A673 (cell line): ENCODE measurements around the gene FCN2. TPM values are rescaled to one million over a fixed set of nuclear protein-coding genes. Genes with fewer than 3 reads are reported as not detected.

Experiments used
- BruUV-seq: library from RNA; stranded (reverse); fragments of 400-500 nt; replicated peaks from 2 replicates; lab custom pipeline; 2021; lab: Mats Ljungman, UMichigan
- CTCF ChIA-PET: fragments of 300-600 bp; sonication (Branson Sonifier 250); formaldehyde crosslinking; loops from one replicate; lab custom pipeline; 2022; ENCODE audit warnings: antibody characterized with exemption; lab: Charles Lee
- POLR2A ChIA-PET: fragments of 300-600 bp; sonication (Branson Sonifier 250); formaldehyde crosslinking; loops from one replicate; lab custom pipeline; 2022; ENCODE audit warnings: antibody characterized with exemption; ENCODE audit not compliant: low non-redundant PET; lab: Charles Lee
- DNase-seq: peaks from one replicate; pipeline ENCODE4 v3.0.0-alpha.2; 2015; ENCODE audit warnings: low spot score
- H3K27ac ChIP-seq: fragments of 200-600 bp; sonication (generic); 2 replicates; pipeline ENCODE4 v1.5.1; 2016; ENCODE audit warnings: mixed run types, low read depth, mild to moderate bottlenecking, mixed read lengths, antibody characterized with exemption, low read length; ENCODE audit not compliant: poor library complexity, severe bottlenecking
- H3K27me3 ChIP-seq: fragments of 200-600 bp; sonication (generic); replicated peaks from 2 replicates; pipeline ENCODE4 v1.6.1; 2017; ENCODE audit warnings: mixed run types, low read depth, mild to moderate bottlenecking, mixed read lengths, antibody characterized with exemption, low read length; ENCODE audit not compliant: insufficient read depth, poor library complexity
- H3K36me3 ChIP-seq: fragments of 200-600 bp; sonication (generic); 2 replicates; pipeline ENCODE4 v1.6.1; 2016; ENCODE audit warnings: mixed run types, mild to moderate bottlenecking, mixed read lengths, antibody characterized with exemption, low read length; ENCODE audit not compliant: insufficient read depth, poor library complexity, severe bottlenecking
- H3K4me1 ChIP-seq: fragments of 200-600 bp; sonication (generic); 2 replicates; pipeline ENCODE4 v1.6.1; 2017; ENCODE audit warnings: mixed run types, mild to moderate bottlenecking, mixed read lengths, antibody characterized with exemption, low read length; ENCODE audit not compliant: insufficient read depth, poor library complexity, severe bottlenecking
- H3K4me3 ChIP-seq: fragments of 200-600 bp; sonication (generic); 2 replicates; pipeline ENCODE4 v1.5.1; 2016; ENCODE audit warnings: low read depth, mixed run types, mild to moderate bottlenecking, mixed read lengths, low read length; ENCODE audit not compliant: poor library complexity, severe bottlenecking
- H3K9me3 ChIP-seq: fragments of 200-600 bp; sonication (generic); 2 replicates; pipeline ENCODE4 v1.6.1; 2016; ENCODE audit warnings: mixed run types, low read depth, mild to moderate bottlenecking, mixed read lengths, antibody characterized with exemption, low read length; ENCODE audit not compliant: poor library complexity, severe bottlenecking
- CTCF ChIP-seq: fragments of 300-800, 200-600 bp; sonication (generic); conservative IDR thresholded peaks from 2 replicates; pipeline ENCODE4 v1.5.1; 2017; ENCODE audit warnings: low read depth, mild to moderate bottlenecking, antibody characterized with exemption, low read length, moderate library complexity, mixed read lengths
- EZH2 ChIP-seq: fragments of 200-600 bp; sonication (generic); IDR thresholded peaks from 2 replicates; pipeline ENCODE4 v1.6.1; 2017; ENCODE audit warnings: borderline replicate concordance, low read depth, mild to moderate bottlenecking, mixed read lengths, antibody characterized with exemption, low read length; ENCODE audit not compliant: poor library complexity, severe bottlenecking
- intact Hi-C: fragments of 100-400 bp; cut with micrococcal nuclease; formaldehyde crosslinking; loops from one replicate; pipeline ENCODE4 v1.10.0; 2022; ENCODE audit not compliant: unreplicated experiment
- total RNA-seq: library from RNA; stranded (reverse); gene quantifications from 2 replicates; pipeline ENCODE4 v1.2.3, GENCODE V29; 2021

FCN2 gene
- total RNA-seq, 1 experiment from 2014 or later = not detected

GRCh38 chr9:134908524-134909309 lies 28.1 kb downstream of the FCN2 start:
- CTCF ChIA-PET = no interaction called here
- H3K4me3 ChIP-seq = no peak overlapping the region
- H3K27me3 ChIP-seq = no peaks in the 10 kb centered on the region
- no peak overlapping the region for H3K27ac ChIP-seq
- no peak for DNase-seq
- POLR2A ChIA-PET = no interaction called here
- H3K4me1 ChIP-seq = no peaks in the 10 kb centered on the region
- no peak for TF ChIP-seq CTCF
- no TSS peak for BruUV-seq
- H3K36me3 ChIP-seq = no peaks in the 10 kb centered on the region
- no peaks in the 10 kb centered on the region for H3K9me3 ChIP-seq
- intact Hi-C loops = no loop called here

- Histone ChIP-seq H3K27ac (no peak overlapping the region), H3K4me3 (no peak overlapping the region), H3K9me3 (no peaks in the 10 kb centered on the region), H3K27me3 (no peaks in the 10 kb centered on the region), H3K36me3 (no peaks in the 10 kb centered on the region), H3K4me1 (no peaks in the 10 kb centered on the region)
- intact Hi-C loops = no loop called here
- ChIA-PET POLR2A (no interaction called here), CTCF (no interaction called here)
- TF ChIP-seq CTCF (no peak), EZH2 (no peak)
- no peak for DNase-seq
- no TSS peak for BruUV-seq
Measured at GRCh38 chr9:134909511-134910481, 29.2 kb downstream of the FCN2 start.

- no peaks in the 10 kb centered on the region for H3K4me1 ChIP-seq
- DNase-seq = no peak
- no TSS peak for BruUV-seq
Measured at GRCh38 chr9:134912126-134912840, 31.7 kb downstream of the FCN2 start.

More at GRCh38 chr9:134912126-134912840, 31.7 kb downstream of the FCN2 start:
- Histone ChIP-seq H3K4me3 (no peak overlapping the region), H3K9me3 (no peaks in the 10 kb centered on the region), H3K36me3 (no peaks in the 10 kb centered on the region), H3K27me3 (no peaks in the 10 kb centered on the region), H3K27ac (no peak overlapping the region)
- intact Hi-C loops = no loop called here
- ChIA-PET POLR2A (no interaction called here), CTCF (no interaction called here)
- TF ChIP-seq CTCF = no peak
- TF ChIP-seq EZH2 = no peak
